Gastroesophageal sphincter (tissue), 3 donors: ENCODE results near the gene TSPAN32.

Experiments
- CTCF ChIP-seq, 4 experiments: fragments of 200-600 bp in 2 of 4; fragments of 450-650 bp in 2 of 4; sonication (generic) in 1 of 4; IDR thresholded peaks; one replicate each; pipeline ENCODE4 v1.5.1; 2017 to 2019; ENCODE audit warnings: antibody characterized with exemption in 4 of 4, mild to moderate bottlenecking in 2 of 4, moderate library complexity in 2 of 4
- EP300 ChIP-seq: sonication (generic); formaldehyde crosslinking; IDR thresholded peaks from one replicate; pipeline ENCODE4 v1.6.1; 2017; ENCODE audit warnings: antibody characterized with exemption, mild to moderate bottlenecking

- TF ChIP-seq CTCF (IDR thresholded peaks at IDR 0.05), result no peak
- no peak for TF ChIP-seq EP300
Observed at GRCh38 chr11:2355000-2355644, 53.3 kb downstream of the TSPAN32 start.
